Right lobe of liver (tissue), 4 donors: ENCODE measurements around the gene PRLHR.

Experiments used
- CTCF ChIP-seq, 4 donors: fragments of 200-600 bp in 3 of 4; fragments of 450-650 bp in 1 of 4; IDR thresholded peaks; one replicate each; pipeline versions ENCODE4 v1.5.1 to v1.8.0; 2016 to 2022; ENCODE audit warnings: antibody characterized with exemption in 4 of 4, mild to moderate bottlenecking in 2 of 4
- POLR2A ChIP-seq: fragments of 450-650 bp; IDR thresholded peaks from one replicate; pipeline ENCODE4 v1.6.1; 2017; ENCODE audit warnings: antibody characterized with exemption, mild to moderate bottlenecking
- donor health status: DM: no; HTN: no; CAD: no.
- donor health status: DM: no; HTN: no; CAD: no.
- donor health status: DM: no; HTN: yes; CAD: no.

DNA sequence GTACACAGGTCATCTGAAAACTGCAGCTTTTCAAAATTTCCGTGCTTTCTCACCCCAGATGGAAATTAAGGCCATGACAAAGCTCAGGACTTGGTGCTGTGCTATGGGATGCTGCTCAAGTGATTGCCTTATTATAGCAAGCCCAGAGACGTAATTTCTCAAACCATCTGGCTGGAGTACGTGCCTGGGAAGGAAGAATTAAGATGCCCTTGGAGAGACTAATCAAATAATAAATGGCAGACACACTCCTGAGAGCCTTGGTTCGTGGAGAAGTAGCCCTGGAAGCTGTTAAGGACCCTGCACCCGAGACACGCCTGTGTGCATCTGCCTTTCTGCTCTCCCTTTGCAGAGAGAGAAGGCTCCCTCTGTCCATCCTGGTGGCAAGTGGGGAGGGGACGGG, 38.3 kb upstream of the PRLHR start:
- TF ChIP-seq CTCF (IDR thresholded peaks at IDR 0.05) (no peak), POLR2A (no peak)
